ENCODE results near the gene NFYC. TPM values are rescaled to one million over a fixed set of nuclear protein-coding genes. Genes with fewer than 3 reads are reported as not detected.
"Not testable (repeated sequence)": the region's sequence is repeated elsewhere in the genome, so short reads cannot be mapped to it uniquely, and the experiment has no call there.

Gene NFYC
- total RNA-seq, 1 experiment from 2014 or later = 61.6 TPM

GRCh38 chr1:40701684-40702083 is 10.2 kb downstream of the NFYC start:
- ChIA-PET POLR2A (no interaction called here), CTCF (no interaction called here)
- BruUV-seq (replicated peaks) = no TSS peak

GRCh38 chr1:40702810-40703209 is 11.3 kb downstream of the NFYC start:
- DNase-seq; POLR2A ChIA-PET; H3K27ac Mint-ChIP-seq (ENCODE audit: unreplicated experiment); H3K4me3 ChIP-seq (ENCODE audit: low read depth, low read length); H3K4me1 Mint-ChIP-seq (ENCODE audit: low read depth, unreplicated experiment); BruUV-seq (replicated peaks); CTCF ChIA-PET; H3K27me3 ChIP-seq (replicated peaks; ENCODE audit: control insufficient read depth, insufficient read depth, low read length); H3K4me3 Mint-ChIP-seq (ENCODE audit: unreplicated experiment); H3K36me3 Mint-ChIP-seq (ENCODE audit: insufficient read depth, unreplicated experiment); H3K9me3 Mint-ChIP-seq (ENCODE audit: unreplicated experiment); intact Hi-C loops (cut with micrococcal nuclease; ENCODE audit: unreplicated experiment); H3K27me3 Mint-ChIP-seq (ENCODE audit: insufficient read depth, unreplicated experiment); H3K36me3 ChIP-seq (ENCODE audit: control insufficient read depth, insufficient read depth, low read length); H3K9me3 ChIP-seq: not testable (repeated sequence)
- peaks cover 10% of the 10 kb centered on the region for H3K4me1 ChIP-seq

More at GRCh38 chr1:40701684-40702083, 10.2 kb downstream of the NFYC start:
- no peaks in the 10 kb centered on the region for H3K9me3 ChIP-seq
- DNase-seq = no peak
- Mint-ChIP-seq H3K9me3 (ENCODE audit: unreplicated experiment) (no peaks in the 10 kb centered on the region), H3K27me3 (ENCODE audit: insufficient read depth, unreplicated experiment) (no peaks in the 10 kb centered on the region), H3K4me1 (ENCODE audit: low read depth, unreplicated experiment) (no peaks in the 10 kb centered on the region), H3K4me3 (ENCODE audit: unreplicated experiment) (no peak overlapping the region), H3K27ac (ENCODE audit: unreplicated experiment) (no peak overlapping the region), H3K36me3 (ENCODE audit: insufficient read depth, unreplicated experiment) (no peaks in the 10 kb centered on the region)
- no peak overlapping the region for H3K4me3 ChIP-seq (ENCODE audit: low read depth, low read length)
- intact Hi-C loops (cut with micrococcal nuclease; ENCODE audit: unreplicated experiment) = no loop called here
- no peaks in the 10 kb centered on the region for H3K36me3 ChIP-seq (ENCODE audit: control insufficient read depth, insufficient read depth, low read length)
- no peak for TF ChIP-seq CTCF (IDR thresholded peaks at IDR 0.05; ENCODE audit: insufficient read depth in 1 of 2, low read depth in 1 of 2, low read length in 1 of 2, severe bottlenecking in 1 of 2, unreplicated experiment in 1 of 2)
- H3K4me1 ChIP-seq = peaks cover 10% of the 10 kb centered on the region
- H3K27me3 ChIP-seq (replicated peaks; ENCODE audit: control insufficient read depth, insufficient read depth, low read length) = no peaks in the 10 kb centered on the region

- Histone ChIP-seq H3K4me3 (ENCODE audit: low read depth, low read length) (no peak overlapping the region), H3K36me3 (ENCODE audit: control insufficient read depth, insufficient read depth, low read length) (no peaks in the 10 kb centered on the region), H3K27me3 (replicated peaks; ENCODE audit: control insufficient read depth, insufficient read depth, low read length) (no peaks in the 10 kb centered on the region), H3K9me3 (no peaks in the 10 kb centered on the region), H3K4me1 (peaks cover 10% of the 10 kb centered on the region)
- H3K27ac Mint-ChIP-seq (ENCODE audit: unreplicated experiment) = no peak overlapping the region
- ChIA-PET CTCF (no interaction called here), POLR2A (no interaction called here)
- intact Hi-C loops (cut with micrococcal nuclease; ENCODE audit: unreplicated experiment) = no loop called here
- DNase-seq = no peak
- no peak overlapping the region for H3K4me3 Mint-ChIP-seq (ENCODE audit: unreplicated experiment)
- no TSS peak for BruUV-seq (replicated peaks)
- H3K27me3 Mint-ChIP-seq (ENCODE audit: insufficient read depth, unreplicated experiment) = no peaks in the 10 kb centered on the region
- no peak for TF ChIP-seq CTCF (IDR thresholded peaks at IDR 0.05; ENCODE audit: insufficient read depth in 1 of 2, low read depth in 1 of 2, low read length in 1 of 2, severe bottlenecking in 1 of 2, unreplicated experiment in 1 of 2)
- no peaks in the 10 kb centered on the region for H3K9me3 Mint-ChIP-seq (ENCODE audit: unreplicated experiment)
- H3K36me3 Mint-ChIP-seq (ENCODE audit: insufficient read depth, unreplicated experiment) = no peaks in the 10 kb centered on the region
- no peaks in the 10 kb centered on the region for H3K4me1 Mint-ChIP-seq (ENCODE audit: low read depth, unreplicated experiment)
Observed at GRCh38 chr1:40703316-40703715, 11.8 kb downstream of the NFYC start.

All from Caco-2 (cell line).